K562 (cell line): ENCODE measurements around the gene LOXL4. TPM values are rescaled to one million over a fixed set of nuclear protein-coding genes. Genes with fewer than 3 reads are reported as not detected.

ENCODE experiments used
- ATF1 ChIP-seq, 2 experiments: fragments of 450-650 bp in 1 of 2; IDR thresholded peaks; 2 replicates each; pipeline ENCODE4 v1.6.1; 2016; ENCODE audit warnings: missing compliant biosample characterization in 1 of 2, missing genetic modification characterization in 1 of 2
- CHD2 ChIP-seq: IDR thresholded peaks from 2 replicates; pipeline ENCODE4 v1.6.1; 2011; ENCODE audit warnings: low read depth, low read length
- ELF2 ChIP-seq: fragments of 250-450 bp; sonication (Bioruptor Pico); IDR thresholded peaks from 2 replicates; pipeline ENCODE4 v1.5.0; 2021; ENCODE audit warnings: mild to moderate bottlenecking
- GATA2 ChIP-seq: sonication (generic); formaldehyde crosslinking; IDR thresholded peaks from 2 replicates; pipeline ENCODE4 v1.4.0; 2020; ENCODE audit warnings: mild to moderate bottlenecking, missing genetic modification reagents
- MYNN ChIP-seq, 2 experiments: sonication (generic); formaldehyde crosslinking in 1 of 2; IDR thresholded peaks; 2 replicates each; pipeline versions ENCODE4 v1.5.0 to v1.6.1; 2016 to 2020; ENCODE audit warnings: antibody characterized with exemption in 1 of 2, missing genetic modification reagents in 1 of 2
- RCOR1 ChIP-seq, 2 experiments: IDR thresholded peaks; 2 replicates each; pipeline ENCODE4 v1.6.1; 2012; ENCODE audit warnings: low read depth in 2 of 2, low read length in 2 of 2, borderline replicate concordance in 1 of 2, improper control_type of control experiment in 1 of 2
- TARDBP ChIP-seq: fragments of 450-650 bp; IDR thresholded peaks from 2 replicates; pipeline ENCODE4 v1.6.1; 2016
- WHSC1 ChIP-seq: IDR thresholded peaks from one replicate; pipeline ENCODE4 v1.6.1; 2012; ENCODE audit warnings: low read length, control low read depth, inconsistent platforms
- polyA plus RNA-seq, 8 experiments: library from polyadenylated mRNA; depleted of rRNA in 4 of 8; stranded (reverse) in 5 of 8; unstranded in 3 of 8; fragments of >200 nt; fragmentation: Nextera tagmentation in 2 of 8; fragmentation: Illumina TruSeq in 1 of 8; extraction: Ambion mirVana in 2 of 8; extraction: Trizol in 1 of 8; gene quantifications; 2 replicates each; pipeline versions ENCODE4 v1.2.1 to v1.2.3, GENCODE V29; 2011 to 2014; ENCODE audit warnings: inconsistent platforms in 1 of 8, missing spikeins in 1 of 8
- total RNA-seq, 7 experiments: library from RNA; depleted of rRNA in 6 of 7; stranded (reverse); fragments of >200 nt in 6 of 7; fragmentation: Illumina TruSeq in 2 of 7; extraction: Trizol in 2 of 7; gene quantifications; 2 replicates each; pipeline versions ENCODE4 v1.2.1 to v1.2.3, GENCODE V29; 2011 to 2021; ENCODE audit warnings: low replicate concordance in 1 of 7
- TF ChIP-seq, protein P1 (sequence below): sonication (generic); formaldehyde crosslinking; IDR thresholded peaks from 2 replicates; pipeline ENCODE4 v1.8.1; 2023; ENCODE audit warnings: mild to moderate bottlenecking, missing genetic modification reagents
- TF ChIP-seq, protein P2 (sequence below), 2 experiments: fragments of 450-650 bp; IDR thresholded peaks; 2 replicates each; pipeline ENCODE4 v1.6.1; 2016
- TF ChIP-seq, protein P3 (sequence below): sonication (generic); formaldehyde crosslinking; IDR thresholded peaks from 2 replicates; pipeline ENCODE4 v1.8.0; 2022; ENCODE audit warnings: missing genetic modification reagents, mild to moderate bottlenecking, borderline replicate concordance

Gene LOXL4
- total and polyA plus RNA-seq, 9 of the 15 experiments (the other 6 are each of a cell fraction or from before 2014, with no cell fraction given): 0.03 to 0.35 (median 0.05) TPM; not detected in 3

GRCh38 chr10:98285416-98285815 lies 17.4 kb upstream of the LOXL4 start (continued):
- TF ChIP-seq ELF2 (no peak), WHSC1 (no peak), ATF1 (CRISPR knock-in tag; IDR thresholded peaks at IDR 0.05) (no peak), ATF1 (tag; IDR thresholded peaks at IDR 0.05) (no peak), CHD2 (no peak), GATA2 (CRISPR knock-in tag) (no peak), TARDBP (no peak), RCOR1 (IDR thresholded peaks at IDR 0.05; ENCODE audit: borderline replicate concordance in 1 of 2, low read depth in 2 of 2, low read length in 2 of 2) (no peak), MYNN (IDR thresholded peaks at IDR 0.05) (no peak), MYNN (CRISPR knock-in tag; IDR thresholded peaks at IDR 0.05) (no peak)
- TF ChIP-seq, protein P1, sequence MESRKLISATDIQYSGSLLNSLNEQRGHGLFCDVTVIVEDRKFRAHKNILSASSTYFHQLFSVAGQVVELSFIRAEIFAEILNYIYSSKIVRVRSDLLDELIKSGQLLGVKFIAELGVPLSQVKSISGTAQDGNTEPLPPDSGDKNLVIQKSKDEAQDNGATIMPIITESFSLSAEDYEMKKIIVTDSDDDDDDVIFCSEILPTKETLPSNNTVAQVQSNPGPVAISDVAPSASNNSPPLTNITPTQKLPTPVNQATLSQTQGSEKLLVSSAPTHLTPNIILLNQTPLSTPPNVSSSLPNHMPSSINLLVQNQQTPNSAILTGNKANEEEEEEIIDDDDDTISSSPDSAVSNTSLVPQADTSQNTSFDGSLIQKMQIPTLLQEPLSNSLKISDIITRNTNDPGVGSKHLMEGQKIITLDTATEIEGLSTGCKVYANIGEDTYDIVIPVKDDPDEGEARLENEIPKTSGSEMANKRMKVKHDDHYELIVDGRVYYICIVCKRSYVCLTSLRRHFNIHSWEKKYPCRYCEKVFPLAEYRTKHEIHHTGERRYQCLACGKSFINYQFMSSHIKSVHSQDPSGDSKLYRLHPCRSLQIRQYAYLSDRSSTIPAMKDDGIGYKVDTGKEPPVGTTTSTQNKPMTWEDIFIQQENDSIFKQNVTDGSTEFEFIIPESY (CRISPR knock-in tag): no peak
- TF ChIP-seq, protein P2, sequence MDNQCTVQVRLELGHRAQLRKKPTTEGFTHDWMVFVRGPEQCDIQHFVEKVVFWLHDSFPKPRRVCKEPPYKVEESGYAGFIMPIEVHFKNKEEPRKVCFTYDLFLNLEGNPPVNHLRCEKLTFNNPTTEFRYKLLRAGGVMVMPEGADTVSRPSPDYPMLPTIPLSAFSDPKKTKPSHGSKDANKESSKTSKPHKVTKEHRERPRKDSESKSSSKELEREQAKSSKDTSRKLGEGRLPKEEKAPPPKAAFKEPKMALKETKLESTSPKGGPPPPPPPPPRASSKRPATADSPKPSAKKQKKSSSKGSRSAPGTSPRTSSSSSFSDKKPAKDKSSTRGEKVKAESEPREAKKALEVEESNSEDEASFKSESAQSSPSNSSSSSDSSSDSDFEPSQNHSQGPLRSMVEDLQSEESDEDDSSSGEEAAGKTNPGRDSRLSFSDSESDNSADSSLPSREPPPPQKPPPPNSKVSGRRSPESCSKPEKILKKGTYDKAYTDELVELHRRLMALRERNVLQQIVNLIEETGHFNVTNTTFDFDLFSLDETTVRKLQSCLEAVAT (IDR thresholded peaks at IDR 0.05): no peak
- TF ChIP-seq, protein P3, sequence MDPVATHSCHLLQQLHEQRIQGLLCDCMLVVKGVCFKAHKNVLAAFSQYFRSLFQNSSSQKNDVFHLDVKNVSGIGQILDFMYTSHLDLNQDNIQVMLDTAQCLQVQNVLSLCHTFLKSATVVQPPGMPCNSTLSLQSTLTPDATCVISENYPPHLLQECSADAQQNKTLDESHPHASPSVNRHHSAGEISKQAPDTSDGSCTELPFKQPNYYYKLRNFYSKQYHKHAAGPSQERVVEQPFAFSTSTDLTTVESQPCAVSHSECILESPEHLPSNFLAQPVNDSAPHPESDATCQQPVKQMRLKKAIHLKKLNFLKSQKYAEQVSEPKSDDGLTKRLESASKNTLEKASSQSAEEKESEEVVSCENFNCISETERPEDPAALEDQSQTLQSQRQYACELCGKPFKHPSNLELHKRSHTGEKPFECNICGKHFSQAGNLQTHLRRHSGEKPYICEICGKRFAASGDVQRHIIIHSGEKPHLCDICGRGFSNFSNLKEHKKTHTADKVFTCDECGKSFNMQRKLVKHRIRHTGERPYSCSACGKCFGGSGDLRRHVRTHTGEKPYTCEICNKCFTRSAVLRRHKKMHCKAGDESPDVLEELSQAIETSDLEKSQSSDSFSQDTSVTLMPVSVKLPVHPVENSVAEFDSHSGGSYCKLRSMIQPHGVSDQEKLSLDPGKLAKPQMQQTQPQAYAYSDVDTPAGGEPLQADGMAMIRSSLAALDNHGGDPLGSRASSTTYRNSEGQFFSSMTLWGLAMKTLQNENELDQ (CRISPR knock-in tag): no peak
